Right lobe of liver (tissue), 6 donors: ENCODE data around the gene SSR4. TPM values are rescaled to one million over a fixed set of nuclear protein-coding genes. Genes with fewer than 3 reads are reported as not detected.

ENCODE experiments used
- ATAC-seq, 4 donors: fragments of 200-7000 bp; cut with Tn5 transposase; one replicate each; pipeline ENCODE4 v1.9.1; 2020; ENCODE audit warnings: mild to moderate bottlenecking in 4 of 4, moderate library complexity in 4 of 4
- DNase-seq, 3 donors: peaks; one replicate each; pipeline ENCODE4 v3.0.0-alpha.2; 2020
- H3K27ac ChIP-seq, 3 donors: fragments of 200-600 bp; one replicate each; pipeline ENCODE4 v1.8.0; 2022
- H3K27me3 ChIP-seq, 2 donors: fragments of 200-600 bp; one replicate each; pipeline ENCODE4 v1.8.0; 2022
- H3K36me3 ChIP-seq, 4 donors: fragments of 200-600 bp; sonication (generic) in 1 of 4; one replicate each; pipeline versions ENCODE4 v1.5.1 to v1.8.0; 2017 to 2022; ENCODE audit warnings: control low read depth in 1 of 4
- H3K4me1 ChIP-seq, 4 donors: fragments of 200-600 bp; sonication (generic) in 1 of 4; one replicate each; pipeline versions ENCODE4 v1.5.1 to v1.8.0; 2017 to 2022; ENCODE audit warnings: control low read depth in 1 of 4
- H3K4me3 ChIP-seq, 3 donors: fragments of 200-600 bp; one replicate each; pipeline ENCODE4 v1.8.0; 2022
- H3K9me3 ChIP-seq, 4 donors: fragments of 200-600 bp; sonication (generic) in 1 of 4; one replicate each; pipeline versions ENCODE4 v1.5.1 to v1.8.0; 2017 to 2022; ENCODE audit warnings: control low read depth in 1 of 4
- POLR2A ChIP-seq: fragments of 450-650 bp; IDR thresholded peaks from one replicate; pipeline ENCODE4 v1.6.1; 2017; ENCODE audit warnings: antibody characterized with exemption, mild to moderate bottlenecking
- WGBS: methylation state at CpG from one replicate; pipeline ENCODE4 v1.1.6; 2018; ENCODE audit warnings: low coverage, low lambda C conversion rate; ENCODE audit not compliant: insufficient coverage; ENCODE audit errors: missing lambda C conversion rate; 5-methylcytosine and 5-hydroxymethylcytosine counted together
- intact Hi-C, 2 donors: fragments of 100-400 bp; cut with DNase I; formaldehyde crosslinking; loops; one replicate each; pipeline versions ENCODE4 v1.11.2 to v1.14.1; 2022
- total RNA-seq, 6 experiments: library from RNA; depleted of rRNA in 2 of 6; stranded (reverse); fragments of >200 nt in 2 of 6; fragmentation: NEBNext Ultra II Directional in 3 of 6; extraction: Animal tissue kit (Norgen Biotek cat#: 25700) in 3 of 6; gene quantifications; one replicate each; pipeline versions ENCODE4 v1.1.0 to v1.2.4, GENCODE V29; 2016 to 2023
- TF ChIP-seq, protein P1 (sequence below), 4 donors: fragments of 200-600 bp in 3 of 4; fragments of 450-650 bp in 1 of 4; IDR thresholded peaks; one replicate each; pipeline versions ENCODE4 v1.5.1 to v1.8.0; 2016 to 2022; ENCODE audit warnings: antibody characterized with exemption in 4 of 4, mild to moderate bottlenecking in 2 of 4
- donor health status: DM: no; HTN: yes; CAD: no.
- donor health status: DM: no; HTN: no; CAD: no.
- donor health status: DM: no; HTN: no; CAD: no.
- donor health status: DM: no; HTN: yes; CAD: no.
- donor health status: DM: no; HTN: yes; CAD: no.

Gene SSR4
- total RNA-seq, 6 experiments from 2014 or later = 150 to 221 (median 205) TPM

DNA sequence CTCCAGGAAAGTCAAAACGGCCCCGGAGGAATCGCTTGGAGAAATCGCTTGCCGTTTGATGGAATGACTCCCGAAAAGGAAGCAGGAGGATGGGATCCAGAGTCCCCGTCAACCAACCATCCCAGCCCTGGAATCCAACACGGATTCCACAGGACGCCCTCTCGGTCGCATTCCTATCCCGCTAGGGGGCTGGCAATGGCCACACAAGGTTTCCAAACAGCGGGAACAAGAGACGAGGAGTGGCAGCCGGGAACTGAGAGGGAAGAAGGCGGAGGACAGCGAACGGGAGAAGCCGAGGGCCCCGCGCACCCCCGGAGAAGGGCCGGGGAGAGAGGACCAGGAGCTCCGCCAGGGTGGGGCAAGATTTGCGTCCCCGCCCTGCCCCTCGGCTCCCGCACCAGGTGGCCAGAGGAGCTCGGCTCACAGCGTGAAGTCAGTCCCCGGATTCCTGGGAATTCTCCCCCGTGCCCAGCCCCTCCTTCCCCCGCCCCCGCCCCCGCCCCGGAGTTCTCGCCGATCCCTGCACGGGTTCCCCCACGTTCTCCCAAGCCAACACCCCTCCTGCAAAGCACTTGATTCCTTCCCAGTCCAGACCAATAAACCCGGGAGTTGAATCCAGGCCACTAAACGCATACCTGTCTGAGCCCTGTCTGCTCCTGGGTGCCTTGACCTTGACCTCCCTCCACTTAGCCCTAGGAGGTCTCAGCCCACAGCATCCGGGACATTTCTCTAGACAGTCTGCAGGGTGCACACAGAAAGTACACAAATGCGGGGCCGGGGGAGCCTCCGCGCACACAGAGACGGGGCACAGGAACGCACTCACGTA, 34.5 kb downstream of the SSR4 start:
- Histone ChIP-seq H3K36me3 (no peaks in the 10 kb centered on the region), H3K27ac (no peak overlapping the region), H3K27me3 (peaks cover 0 to 27% of the 10 kb centered on the region in 2 donors), H3K9me3 (no peaks in the 10 kb centered on the region), H3K4me3 (peak overlapping the region in 1 of 3 donors; percentile 31), H3K4me1 (no peaks in the 10 kb centered on the region)
- no peak for ATAC-seq
- intact Hi-C loops = no loop called here
- TF ChIP-seq POLR2A = no peak
- TF ChIP-seq, protein P1, sequence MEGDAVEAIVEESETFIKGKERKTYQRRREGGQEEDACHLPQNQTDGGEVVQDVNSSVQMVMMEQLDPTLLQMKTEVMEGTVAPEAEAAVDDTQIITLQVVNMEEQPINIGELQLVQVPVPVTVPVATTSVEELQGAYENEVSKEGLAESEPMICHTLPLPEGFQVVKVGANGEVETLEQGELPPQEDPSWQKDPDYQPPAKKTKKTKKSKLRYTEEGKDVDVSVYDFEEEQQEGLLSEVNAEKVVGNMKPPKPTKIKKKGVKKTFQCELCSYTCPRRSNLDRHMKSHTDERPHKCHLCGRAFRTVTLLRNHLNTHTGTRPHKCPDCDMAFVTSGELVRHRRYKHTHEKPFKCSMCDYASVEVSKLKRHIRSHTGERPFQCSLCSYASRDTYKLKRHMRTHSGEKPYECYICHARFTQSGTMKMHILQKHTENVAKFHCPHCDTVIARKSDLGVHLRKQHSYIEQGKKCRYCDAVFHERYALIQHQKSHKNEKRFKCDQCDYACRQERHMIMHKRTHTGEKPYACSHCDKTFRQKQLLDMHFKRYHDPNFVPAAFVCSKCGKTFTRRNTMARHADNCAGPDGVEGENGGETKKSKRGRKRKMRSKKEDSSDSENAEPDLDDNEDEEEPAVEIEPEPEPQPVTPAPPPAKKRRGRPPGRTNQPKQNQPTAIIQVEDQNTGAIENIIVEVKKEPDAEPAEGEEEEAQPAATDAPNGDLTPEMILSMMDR (IDR thresholded peaks at IDR 0.05) = no peak
- no peak for DNase-seq
- WGBS = 15% methylated on average over 19 of the region's 50 CpGs

DNA sequence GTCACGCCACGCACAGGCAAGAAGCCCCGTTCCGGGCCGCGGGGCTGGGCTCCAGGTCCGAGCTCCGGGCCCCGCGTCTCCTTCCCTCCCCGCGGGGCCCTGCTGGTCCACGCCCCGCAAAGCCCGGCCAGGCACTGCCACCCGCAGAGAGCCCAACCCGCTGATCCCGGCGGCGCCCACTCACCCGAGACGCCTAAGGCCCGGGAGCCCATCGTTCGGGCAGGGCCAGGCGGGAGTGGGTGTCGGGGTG, 35.0 kb downstream of the SSR4 start:
- H3K27me3 ChIP-seq = peaks cover 0 to 27% of the 10 kb centered on the region in 2 donors

DNA sequence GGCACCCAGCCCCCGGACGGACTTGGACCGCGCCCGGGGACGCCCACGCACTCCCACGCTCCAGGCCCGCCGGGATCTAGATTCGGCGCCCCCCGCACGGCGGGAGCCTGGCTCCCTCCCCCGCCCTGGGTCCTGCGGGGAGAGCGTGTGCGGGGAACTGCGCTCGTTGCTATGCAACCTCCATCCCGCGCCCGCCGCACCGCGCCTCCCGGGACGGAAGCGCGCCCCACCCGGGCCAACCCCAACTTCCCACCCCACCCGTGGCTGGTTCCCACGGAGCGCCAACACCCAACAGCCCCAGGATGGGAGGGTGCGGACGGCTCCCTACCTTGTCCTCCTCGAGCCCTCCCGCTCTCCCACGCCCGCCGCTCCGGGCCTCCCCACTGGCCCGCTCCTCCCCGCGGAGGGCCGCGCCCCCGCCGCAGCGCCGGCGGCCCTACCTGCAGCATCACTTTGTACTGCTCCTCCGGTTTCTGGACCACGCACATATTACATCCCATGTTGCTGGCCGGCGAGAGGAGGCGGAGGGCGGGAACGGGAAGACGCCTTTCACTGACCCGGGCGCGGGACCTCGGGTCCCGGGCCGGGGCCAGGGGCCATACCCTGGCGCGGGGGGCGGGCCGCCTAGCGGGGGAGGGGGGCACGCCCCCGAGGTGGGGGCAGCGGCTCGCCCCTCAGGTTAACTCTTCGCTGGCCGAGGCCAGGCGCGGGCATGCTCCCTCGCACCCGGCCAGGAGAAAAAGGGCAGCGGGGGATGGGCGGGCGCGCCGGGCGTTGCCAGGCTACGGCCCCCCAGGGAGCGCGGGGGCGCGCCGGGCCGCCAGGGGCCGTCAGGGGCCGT, 35.6 kb downstream of the SSR4 start, which contains the start of gene PDZD4:
PDZD4 (minus strand) TSS at position 746 of the 841 bp plus-strand sequence; CDS start at position 500, 246 bp downstream.
- intact Hi-C loops = no loop called here
- Histone ChIP-seq H3K27me3 (peaks cover 0 to 27% of the 10 kb centered on the region in 2 donors), H3K4me3 (peak within 1 kb of the TSS; percentile 7 to 31 (median 21)), H3K36me3 (no peaks in the 10 kb centered on the region), H3K27ac (no peak within 1 kb of the TSS), H3K4me1 (no peaks in the 10 kb centered on the region), H3K9me3 (no peaks in the 10 kb centered on the region)
- no peak for TF ChIP-seq POLR2A
- TF ChIP-seq, protein P1 (IDR thresholded peaks at IDR 0.05) = no peak
- no peak for DNase-seq
- 17% methylated on average over 7 of the region's 97 CpGs for WGBS
- no peak for ATAC-seq

More for the DNA sequence above, 35.0 kb downstream of the SSR4 start:
- intact Hi-C loops = no loop called here
- TF ChIP-seq, protein P1 (IDR thresholded peaks at IDR 0.05) = no peak
- no peak for TF ChIP-seq POLR2A
- DNase-seq = no peak
- 40% methylated on average over 2 of the region's 27 CpGs for WGBS
- no peak for ATAC-seq
- Histone ChIP-seq H3K27ac (no peak overlapping the region), H3K4me1 (no peaks in the 10 kb centered on the region), H3K4me3 (peak overlapping the region in 1 of 3 donors; percentile 31), H3K9me3 (no peaks in the 10 kb centered on the region), H3K36me3 (no peaks in the 10 kb centered on the region)

DNA sequence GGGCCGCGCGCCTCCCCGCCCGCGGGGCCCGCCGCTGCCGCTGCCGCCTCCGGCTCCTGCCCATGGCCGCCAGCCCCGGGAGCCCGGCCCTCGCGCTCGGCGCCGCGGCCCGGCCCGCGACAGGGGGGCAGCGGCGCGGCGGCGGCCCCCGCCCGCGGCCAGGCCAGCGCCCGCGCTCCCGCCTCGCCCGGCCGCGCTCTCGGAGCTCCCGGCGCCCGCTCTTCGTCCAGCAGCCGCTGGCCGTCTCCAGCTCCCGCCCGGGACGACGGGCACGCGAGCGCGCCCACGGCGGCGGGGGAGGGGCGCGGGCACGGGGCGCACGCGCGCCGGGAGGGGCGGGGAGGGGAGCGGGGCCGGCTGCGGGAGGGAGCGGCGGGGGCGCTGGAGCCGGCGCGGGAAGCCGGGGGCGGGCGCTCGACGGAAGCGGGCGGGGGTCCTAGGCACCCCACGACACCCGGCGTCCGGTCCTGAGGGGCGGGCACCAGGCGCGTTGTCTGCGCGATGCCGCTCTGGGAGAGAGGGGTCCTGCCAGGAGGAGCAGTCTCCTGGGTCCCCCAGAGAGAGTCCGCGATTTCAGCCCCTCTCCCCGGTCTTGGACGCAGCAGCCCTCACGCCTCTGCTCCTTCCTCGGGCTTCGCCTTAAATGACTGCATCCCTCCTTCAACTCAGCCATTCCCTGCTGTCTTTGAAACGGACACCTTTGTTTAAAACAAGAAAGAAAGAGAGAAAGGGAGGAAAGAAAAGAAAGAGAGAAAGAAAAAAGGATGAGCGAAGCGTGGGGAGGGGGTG, 36.4 kb downstream of the SSR4 start:
- WGBS = 23% methylated on average over 3 of the region's 102 CpGs

More for the DNA sequence above, 36.4 kb downstream of the SSR4 start:
- no peak for TF ChIP-seq POLR2A
- TF ChIP-seq, protein P1 (IDR thresholded peaks at IDR 0.05) = no peak
- DNase-seq (no peak), ATAC-seq (no peak)
- H3K27me3 ChIP-seq = peaks cover 0 to 23% of the 10 kb centered on the region in 2 donors
- H3K9me3 ChIP-seq = no peaks in the 10 kb centered on the region
- no peak overlapping the region for H3K27ac ChIP-seq
- intact Hi-C loops = no loop called here
- H3K4me3 ChIP-seq = no peak overlapping the region
- no peaks in the 10 kb centered on the region for H3K36me3 ChIP-seq
- H3K4me1 ChIP-seq = no peaks in the 10 kb centered on the region
